GM19193 (cell line): ENCODE measurements around the gene JOSD1.

ENCODE experiments used
- POLR2A ChIP-seq: IDR thresholded peaks from 4 replicates; pipeline ENCODE4 v1.6.1; 2011; ENCODE audit not compliant: insufficient read depth, insufficient read length; ENCODE audit errors: extremely low read depth

JOSD1 gene

DNA sequence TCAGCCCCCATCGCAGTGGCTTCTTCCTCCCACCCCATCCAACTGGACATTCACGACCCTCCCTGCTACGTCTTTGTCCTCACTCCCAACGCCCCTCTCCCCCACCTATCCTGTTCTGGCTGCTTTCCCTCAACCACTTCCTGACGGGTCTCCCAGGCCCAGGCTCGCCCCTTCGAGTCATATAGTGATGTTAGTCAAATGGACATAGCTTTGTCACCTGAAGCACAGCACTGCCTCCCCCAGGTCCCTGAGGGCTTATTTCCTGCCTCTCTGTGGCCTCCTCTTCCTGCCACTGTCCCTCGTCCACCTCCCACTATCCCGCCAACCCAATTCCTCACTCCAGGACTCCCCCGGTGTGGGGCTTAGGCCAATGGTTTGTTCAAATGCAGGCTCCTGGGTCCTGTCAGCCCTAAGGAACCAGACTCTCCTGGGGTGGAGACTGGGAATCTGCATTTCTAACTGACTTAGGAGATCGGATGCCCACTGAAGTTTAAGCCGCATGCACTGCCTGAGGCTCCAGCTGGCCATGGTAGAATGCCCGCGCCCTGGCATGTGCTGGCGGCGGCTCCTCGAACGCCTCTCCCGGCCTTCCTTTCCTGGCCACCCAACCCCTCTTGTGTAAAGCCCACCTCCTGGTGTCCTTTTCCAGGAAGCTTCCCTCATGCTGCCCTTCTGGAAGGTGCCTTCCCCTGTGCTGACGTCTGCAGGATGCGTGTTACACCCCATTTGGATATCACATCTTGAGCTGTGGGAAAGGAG lies 36.7 kb upstream of the JOSD1 start:
- TF ChIP-seq POLR2A, result no peak

DNA sequence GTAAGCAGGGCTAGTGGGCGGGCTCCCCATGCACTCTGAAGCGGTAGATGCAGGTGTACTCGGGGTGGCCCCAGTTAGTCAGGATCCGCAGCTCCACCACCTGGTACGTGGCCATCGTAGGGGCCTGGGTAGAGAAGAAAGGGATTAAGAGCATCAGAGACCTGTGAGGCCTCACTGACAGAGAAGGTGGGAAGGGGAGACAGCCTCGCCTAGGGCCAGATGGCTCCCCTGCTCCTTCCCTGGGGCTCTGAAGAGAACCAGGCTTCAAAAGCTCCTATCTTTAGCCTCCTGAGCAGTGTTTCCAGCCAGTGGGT lies 35.5 kb upstream of the JOSD1 start:
- no peak for TF ChIP-seq POLR2A

DNA sequence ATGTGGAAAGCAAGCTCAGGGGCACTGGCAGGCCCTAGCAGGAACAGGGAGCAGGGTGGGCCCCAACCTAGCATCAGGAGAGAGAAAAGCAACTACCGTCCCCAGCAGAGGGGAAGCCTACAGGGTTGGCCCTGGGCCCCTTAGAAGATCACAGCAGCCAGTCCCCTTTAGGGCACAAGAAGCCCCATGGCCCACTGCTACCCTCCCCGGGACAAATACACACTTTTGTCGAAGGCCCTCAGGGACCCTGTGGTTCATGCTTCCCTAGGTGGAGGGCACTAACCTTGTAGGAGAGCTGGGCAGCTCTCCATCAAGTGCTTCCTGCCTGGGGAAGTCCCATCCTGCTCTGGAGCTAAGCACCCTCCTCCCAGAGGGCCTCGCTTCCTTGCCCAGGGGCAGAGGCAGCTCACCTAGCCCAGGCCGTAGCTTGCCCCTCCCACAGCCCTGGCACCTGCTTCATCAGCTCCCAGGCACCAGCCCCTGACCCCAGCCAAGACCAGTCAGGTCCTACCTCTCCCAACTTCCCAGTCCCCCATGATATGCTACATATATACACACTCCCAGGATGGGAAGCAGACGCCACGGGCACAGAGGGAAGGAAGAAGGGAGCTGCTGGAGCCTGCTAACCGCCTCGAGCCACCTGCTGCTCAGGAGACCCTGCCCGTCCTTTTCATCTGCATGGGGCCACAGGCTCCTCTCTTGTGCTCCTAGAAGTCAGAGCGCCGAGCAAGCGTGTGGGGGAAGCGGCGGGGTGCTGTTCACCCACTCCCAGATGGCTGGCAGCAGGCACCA lies 34.9 kb upstream of the JOSD1 start:
- peak; percentile 47 for TF ChIP-seq POLR2A

DNA sequence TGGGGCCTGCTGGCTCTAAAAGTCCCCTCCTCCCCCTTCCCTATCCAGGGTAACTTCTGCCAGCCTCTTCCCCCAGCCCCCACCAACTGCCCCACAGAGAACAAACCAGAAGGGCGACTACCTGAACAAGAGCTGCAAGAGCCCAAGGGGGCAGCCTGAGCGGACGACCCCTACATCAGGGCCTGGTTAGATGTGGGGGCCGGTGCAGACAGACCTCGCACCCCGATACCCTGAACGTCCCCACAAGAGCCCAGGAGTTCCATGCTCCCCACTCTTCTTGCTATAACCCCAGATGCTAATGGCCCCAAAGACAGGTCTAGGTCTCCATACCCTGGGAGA lies 34.4 kb upstream of the JOSD1 start:
- peak; percentile 56 for TF ChIP-seq POLR2A

DNA sequence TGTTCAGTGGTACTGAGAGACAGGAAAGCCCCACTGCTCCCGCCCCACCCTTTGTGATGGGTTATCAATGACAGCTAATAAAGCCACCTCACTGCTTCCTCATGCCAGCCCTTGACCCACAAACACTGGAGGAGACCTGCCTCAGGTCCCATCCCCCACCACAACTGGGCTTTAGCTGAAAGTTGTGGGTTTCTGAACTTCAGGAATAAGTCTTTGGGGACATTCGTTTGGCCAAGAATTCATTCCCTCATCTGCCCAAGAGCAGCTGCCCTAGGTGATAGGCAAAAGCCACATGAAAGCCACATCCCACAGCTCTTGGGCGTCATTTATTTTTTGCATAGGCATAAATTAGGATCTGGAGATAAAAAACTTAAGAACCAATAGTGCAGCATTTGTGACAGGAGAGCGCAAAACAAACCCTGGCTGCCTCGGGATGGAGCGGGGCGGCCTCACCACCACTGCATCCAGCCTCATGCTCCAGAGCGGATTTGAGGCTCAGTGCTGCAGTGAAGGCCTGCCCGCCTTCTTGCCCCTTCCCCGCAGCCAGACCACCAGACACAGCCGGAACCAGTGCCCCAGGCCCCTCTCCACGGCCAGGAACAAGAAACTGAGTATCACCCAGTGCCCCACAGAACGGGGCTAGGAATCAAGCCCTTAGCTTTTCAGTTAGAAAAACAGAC lies 33.8 kb upstream of the JOSD1 start:
- no peak for TF ChIP-seq POLR2A

DNA sequence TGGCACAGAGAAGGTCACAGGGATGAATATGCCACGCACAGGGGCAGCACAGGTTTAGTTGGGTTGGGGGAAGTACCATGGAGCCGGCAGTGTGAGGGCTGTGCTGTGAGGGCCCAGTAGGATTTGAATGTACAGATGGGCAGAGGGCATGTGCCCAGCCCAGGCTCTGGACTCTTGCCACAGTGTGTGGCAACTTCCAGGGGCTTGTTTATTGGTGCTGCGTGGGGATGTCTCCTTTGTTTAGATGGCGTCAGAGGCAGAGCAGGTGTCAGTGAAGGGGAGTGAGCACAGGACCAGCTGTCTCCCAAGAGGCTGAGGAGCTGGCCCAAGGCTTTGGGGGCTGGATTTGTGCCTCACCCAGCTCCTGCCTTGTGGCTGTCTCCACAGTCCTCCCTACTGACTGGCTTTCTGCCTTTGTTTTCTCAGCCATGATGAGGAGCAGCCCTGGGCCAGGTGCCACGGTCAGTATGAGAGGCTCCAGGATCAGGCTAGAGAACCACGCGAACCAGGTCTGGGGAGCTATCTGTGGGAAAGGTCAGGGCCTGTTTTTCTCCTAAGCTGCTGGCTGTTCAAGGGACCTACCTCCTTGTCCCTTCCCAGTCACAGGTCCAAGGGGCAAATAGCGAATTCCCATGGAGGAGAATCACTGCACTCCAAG lies 33.1 kb upstream of the JOSD1 start:
- peak; percentile 49 for TF ChIP-seq POLR2A

DNA sequence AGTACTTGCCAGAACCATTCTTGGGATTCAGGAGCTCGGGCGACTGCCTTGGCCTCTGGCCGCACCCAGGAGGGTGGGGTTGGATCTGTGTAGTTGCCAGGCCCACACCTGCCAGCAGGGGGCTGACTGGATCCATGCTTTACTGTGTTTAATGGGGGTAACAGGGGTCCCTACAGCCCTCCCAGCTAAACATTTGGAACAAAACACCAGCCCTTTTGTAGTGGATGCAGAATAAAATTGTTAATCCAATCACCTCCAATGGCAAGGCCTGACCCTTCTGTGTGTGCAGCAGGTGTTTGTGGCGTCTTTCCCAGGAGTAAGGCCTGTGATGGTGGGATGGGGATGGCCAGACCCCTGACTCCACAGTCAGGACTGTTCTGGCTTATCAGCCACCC lies 32.6 kb upstream of the JOSD1 start:
- no peak for TF ChIP-seq POLR2A

DNA sequence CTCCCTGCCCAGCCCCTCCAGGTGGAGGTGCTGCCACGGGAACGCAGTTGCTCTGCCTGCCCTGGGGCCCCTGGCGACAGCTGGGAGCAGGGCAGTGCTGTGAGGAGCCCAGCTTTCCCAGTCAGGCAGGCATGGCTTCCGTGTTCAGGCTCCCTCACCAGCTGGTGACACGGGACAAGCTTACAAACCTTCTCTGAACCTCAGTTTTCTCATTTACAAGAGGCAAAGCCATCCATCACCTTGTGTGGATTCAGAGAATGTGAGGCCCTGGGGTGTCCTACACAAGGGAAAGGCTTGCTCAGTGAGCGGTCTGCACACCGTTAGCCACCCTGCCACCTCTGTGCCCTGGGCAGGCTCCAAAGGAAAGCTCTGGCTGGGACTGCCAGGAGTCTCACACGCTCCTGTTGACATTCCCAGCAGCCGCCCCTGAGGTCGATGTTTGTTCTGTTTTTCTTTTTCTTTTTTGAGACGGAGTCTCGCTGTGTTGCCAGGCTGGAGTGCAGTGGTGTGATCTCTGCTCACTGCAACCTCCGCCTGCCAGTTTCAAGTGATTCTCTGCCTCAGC lies 31.6 kb upstream of the JOSD1 start:
- TF ChIP-seq POLR2A, result peak; percentile 10

DNA sequence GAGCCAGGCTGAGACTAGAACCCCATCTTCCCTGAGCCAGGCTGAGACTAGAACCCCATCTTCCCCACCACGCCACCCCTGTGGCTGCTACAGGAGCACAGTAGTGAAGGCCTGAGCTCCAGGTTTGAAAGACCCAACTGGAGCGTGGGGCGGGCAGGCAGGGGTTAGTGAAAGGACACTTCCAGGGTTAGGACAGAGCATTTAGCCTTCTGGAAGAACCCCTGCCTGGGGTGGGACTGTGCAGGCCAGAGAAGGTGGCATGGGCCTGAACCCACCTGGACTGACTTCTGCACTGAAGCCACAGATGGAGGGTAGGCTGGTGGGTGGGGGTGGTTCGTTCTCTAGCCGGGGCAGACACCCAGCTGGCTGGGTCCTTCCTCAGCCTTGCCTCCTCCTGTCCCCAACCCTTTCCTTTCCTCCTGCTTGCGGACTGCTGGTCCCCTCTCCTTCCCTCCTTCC lies 31.0 kb upstream of the JOSD1 start:
- TF ChIP-seq POLR2A, result no peak

DNA sequence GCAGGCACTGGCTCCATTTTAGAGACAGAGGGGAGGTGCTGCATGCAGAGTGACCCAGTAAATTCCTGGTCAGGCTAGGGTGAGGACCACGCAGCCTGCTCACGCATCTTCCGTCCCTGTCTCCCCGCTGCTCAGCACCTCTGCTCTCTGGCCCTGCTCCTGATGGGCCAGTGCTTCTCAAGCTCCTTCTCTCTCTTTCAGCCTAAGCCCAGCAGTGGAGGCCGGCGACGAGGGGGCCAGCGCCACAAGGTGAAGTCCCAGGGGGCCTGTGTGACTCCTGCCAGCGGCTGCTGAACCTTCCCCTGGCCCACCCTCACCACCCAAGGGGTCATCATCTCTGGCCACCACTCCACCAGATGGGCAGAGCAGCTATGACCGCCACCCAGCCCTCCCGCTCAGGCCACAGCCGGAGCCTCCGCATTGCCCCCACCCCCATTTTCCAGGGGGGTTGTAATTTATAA lies 29.7 kb upstream of the JOSD1 start:
- TF ChIP-seq POLR2A, result no peak

DNA sequence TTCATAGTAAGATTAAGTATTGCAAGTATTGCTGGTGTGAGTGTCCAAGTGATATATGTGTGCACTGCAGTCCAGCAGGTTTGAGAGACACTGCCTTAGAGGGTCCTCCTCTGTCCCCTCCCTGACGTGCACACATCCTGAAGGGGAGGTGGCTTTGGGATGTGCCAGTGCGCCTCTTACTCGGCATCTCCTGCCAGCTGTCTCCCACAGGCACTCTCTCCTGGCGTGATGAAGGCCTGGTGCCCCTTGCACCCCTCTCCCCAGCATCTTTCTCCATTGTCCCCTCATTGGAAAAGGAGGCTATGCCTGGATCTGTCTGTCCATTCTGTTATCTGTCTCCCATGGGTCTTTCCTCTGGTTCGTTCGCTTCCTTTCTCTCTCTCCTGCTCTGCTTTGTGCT lies 29.2 kb upstream of the JOSD1 start:
- TF ChIP-seq POLR2A, result no peak

DNA sequence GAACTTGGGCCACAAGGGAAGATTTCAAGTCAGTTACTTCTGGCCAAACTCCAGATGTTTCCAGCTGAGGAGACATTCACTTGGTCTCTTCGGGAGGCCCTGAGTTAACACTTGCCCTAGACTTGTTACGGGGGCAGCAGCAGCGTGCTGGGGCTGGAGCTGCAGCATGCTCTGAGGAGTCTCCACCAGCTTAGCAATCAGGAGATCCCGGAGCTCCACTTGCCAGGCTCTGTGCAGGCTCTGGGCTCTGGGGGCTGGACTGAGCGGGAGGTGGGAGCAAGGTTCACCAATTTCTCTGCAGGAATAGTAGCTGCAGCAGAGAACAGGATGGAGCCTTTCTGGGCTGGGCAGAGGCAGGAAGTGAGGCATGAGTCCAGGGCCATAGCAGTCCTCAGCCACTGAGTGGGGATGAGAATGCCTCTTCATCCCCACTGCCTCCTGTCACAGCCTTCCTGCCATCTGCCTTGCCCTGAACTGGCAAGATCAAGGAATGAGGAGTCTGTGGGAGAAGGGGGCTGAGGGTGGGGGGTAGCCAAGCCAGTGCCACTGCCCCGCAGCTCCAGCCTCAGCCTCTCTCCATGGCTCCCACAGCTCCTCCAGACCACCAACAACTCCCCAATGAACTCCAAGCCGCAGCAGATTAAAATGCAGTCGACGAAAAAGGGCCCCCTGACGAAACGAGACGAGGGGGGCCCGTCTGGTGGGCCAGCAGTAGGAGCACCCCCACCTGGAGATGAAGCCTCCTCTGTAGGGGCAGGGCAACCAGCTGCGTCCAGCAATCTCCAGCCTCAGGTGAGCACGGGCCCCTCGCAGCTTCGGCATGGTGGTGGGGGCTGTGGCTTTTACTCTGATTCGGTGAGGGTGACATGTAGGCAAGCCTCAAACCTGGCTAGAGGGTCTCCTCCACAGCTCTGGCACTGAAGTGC lies 28.4 kb upstream of the JOSD1 start:
- TF ChIP-seq POLR2A, result no peak

DNA sequence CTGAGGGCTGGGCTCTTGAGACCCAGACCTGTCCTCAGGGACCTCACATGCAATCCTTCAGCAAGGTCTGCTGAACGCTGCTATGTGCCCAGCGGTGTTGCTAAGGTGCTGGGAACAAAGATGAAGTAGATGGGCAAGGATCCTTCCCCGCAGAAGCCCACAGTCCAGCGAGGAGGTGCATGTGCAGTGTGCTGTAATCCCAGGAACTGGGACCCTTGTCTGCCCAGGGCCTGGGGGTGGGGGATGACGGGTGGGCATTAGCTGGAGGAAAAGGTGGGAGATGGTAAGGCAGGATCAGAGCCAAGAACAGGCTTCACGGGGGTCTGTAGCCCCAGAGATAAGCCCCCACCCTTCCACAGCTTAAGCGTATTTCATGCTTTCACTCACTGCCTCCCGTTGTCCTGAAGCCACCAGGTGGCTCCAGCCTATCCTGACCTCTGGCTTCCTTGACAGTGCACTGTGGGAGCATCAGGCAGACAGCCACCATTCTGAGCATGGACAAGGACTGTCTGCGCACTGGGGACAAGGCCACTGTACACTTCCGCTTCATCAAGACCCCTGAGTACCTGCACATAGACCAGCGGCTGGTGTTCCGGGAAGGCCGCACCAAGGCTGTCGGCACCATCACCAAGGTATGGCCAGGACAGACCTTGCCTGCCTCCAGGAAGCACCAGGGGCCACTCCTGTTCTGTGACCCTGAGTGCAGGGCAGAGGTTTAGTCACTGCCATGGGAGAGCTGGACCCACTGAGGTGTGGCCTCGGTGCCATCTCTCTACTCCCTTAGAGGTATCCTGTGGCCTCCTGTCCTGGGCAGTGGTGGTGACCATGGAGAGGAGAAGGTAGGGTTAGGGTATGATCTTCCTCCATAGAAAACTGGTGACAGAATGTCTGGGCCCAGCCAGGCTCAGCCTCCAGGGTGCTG lies 27.0 kb upstream of the JOSD1 start:
- TF ChIP-seq POLR2A, result no peak
